ENCODE measurements around the gene CDH23.

DNA sequence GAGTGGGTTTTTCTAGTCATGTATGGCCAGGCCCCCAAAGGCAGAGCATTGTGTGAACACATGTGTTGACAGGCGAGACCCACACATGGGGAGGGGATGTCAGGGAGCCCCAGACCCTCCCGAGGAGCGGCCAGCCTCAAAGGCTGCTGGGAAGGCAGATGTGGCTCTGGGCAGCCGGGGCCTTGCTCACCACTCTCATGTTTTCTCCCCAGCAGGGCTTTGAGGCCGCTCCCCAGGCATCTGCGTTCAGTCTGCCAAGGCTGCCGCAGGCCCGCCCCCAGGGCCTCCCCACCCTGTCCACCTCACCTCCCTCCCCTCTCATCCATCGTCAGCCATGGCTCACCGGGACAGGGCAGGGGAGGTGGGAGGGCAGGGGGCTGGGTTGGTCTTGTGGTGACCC is 393.2 kb downstream of the CDH23 start:
- TF ChIP-seq EZH2 (IDR thresholded peaks at IDR 0.05; ENCODE audit: insufficient read depth, poor library complexity, severe bottlenecking) (no peak), EZH2phosphoT487 (IDR thresholded peaks at IDR 0.05; ENCODE audit: insufficient read depth, low read depth) (no peak)

All from GM23248 (cell line).